ENCODE data around the gene CLASP1.

DNA sequence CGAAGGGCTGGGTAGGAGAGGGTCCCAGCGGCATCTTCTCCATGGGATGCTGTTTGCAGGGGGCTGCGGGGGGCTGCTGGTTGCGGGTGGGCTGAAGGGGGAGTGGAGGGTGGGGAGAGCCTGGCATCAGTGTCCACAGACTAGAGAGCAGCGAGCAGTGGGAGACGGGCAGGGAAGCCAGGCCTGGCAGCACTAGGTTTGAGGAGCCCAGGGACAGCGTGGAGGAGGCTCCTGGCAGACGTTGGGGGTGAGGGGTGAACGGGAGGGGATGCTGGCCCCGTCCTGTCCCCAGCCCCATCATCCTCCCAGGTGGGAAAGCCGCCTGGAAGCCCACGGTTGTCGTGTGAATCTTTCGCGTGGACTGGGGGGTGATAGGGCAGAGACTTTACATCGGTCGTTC is 316.0 kb downstream of the CLASP1 start:
- TF ChIP-seq CTCF (IDR thresholded peaks at IDR 0.05) (no peak), POLR2AphosphoS5 (IDR thresholded peaks at IDR 0.05; ENCODE audit: insufficient read depth in 1 of 2, low read depth in 1 of 2) (no peak), POLR2A (IDR thresholded peaks at IDR 0.05) (no peak)

Data from vagina (tissue), 2 donors.